AG04450 (cell line): ENCODE results near the gene JAM2. TPM values are rescaled to one million over a fixed set of nuclear protein-coding genes. Genes with fewer than 3 reads are reported as not detected.

Experiments used
- CTCF ChIA-PET: fragments of 300-600, 350-600 bp; formaldehyde crosslinking; extraction: SDS; loops from one replicate; lab custom pipeline; 2022; ENCODE audit warnings: antibody characterized with exemption, inconsistent platforms; lab: Charles Lee
- POLR2A ChIA-PET: fragments of 350-600 bp; formaldehyde crosslinking; extraction: SDS; loops from one replicate; lab custom pipeline; 2021; ENCODE audit warnings: antibody characterized with exemption, inconsistent platforms; lab: Yijun Ruan, JAX
- DNase-seq: peaks from one replicate; pipeline ENCODE4 v3.0.0-alpha.2; 2011; ENCODE audit warnings: low read depth, low spot score
- H3K27ac ChIP-seq: one replicate; pipeline ENCODE4 v1.5.1; 2012; ENCODE audit warnings: low read depth, low read length, control low read depth
- H3K27me3 ChIP-seq: one replicate; pipeline ENCODE4 v1.6.0; 2012; ENCODE audit warnings: low read length; ENCODE audit not compliant: control insufficient read depth, insufficient read depth
- H3K4me3 ChIP-seq: 2 replicates; pipeline ENCODE4 v1.5.1; 2011; ENCODE audit warnings: mild to moderate bottlenecking, low read depth, low read length, control low read depth
- H3K9me3 ChIP-seq: 2 replicates; pipeline ENCODE4 v1.5.1; 2012; ENCODE audit warnings: low read length; ENCODE audit not compliant: control insufficient read depth, insufficient read depth
- polyA plus RNA-seq: library from polyadenylated mRNA; depleted of rRNA; stranded (reverse); fragments of >200 nt; gene quantifications from 2 replicates; pipeline ENCODE4 v1.2.3, GENCODE V29; 2011
- TF ChIP-seq, protein P1 (sequence below): IDR thresholded peaks from 2 replicates; pipeline ENCODE4 v1.5.1; 2011; ENCODE audit warnings: low read depth, low read length, control low read depth, inconsistent platforms

JAM2 gene
- polyA plus RNA-seq, 1 experiment = 7.2 TPM

DNA sequence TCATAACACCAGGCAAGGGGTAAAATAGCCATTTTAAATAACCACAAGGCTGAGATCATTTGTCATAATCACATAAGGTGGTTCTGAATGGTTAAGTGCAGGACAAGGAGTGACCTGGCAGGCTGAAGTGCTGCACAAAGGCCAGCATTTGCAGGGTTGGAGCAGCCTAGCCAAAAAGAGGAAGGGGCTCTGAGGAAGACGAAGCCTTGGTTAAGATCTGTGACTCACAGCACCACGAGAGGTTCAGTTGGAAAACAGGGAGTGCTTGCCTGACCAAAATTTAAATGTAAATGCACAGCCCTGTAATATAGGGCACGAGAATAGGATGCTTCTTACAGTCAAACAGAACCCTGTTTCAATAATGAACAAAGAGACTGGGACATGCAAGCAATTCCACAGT, 83.6 kb downstream of the JAM2 start:
- ChIA-PET CTCF (interaction anchor here (1.2 kb wide), 1 partner anchor 15 kb away, joined by 3 read pairs; no protein-coding TSS in a partner anchor), POLR2A (no interaction called here)
- no peak for DNase-seq
- TF ChIP-seq, protein P1, sequence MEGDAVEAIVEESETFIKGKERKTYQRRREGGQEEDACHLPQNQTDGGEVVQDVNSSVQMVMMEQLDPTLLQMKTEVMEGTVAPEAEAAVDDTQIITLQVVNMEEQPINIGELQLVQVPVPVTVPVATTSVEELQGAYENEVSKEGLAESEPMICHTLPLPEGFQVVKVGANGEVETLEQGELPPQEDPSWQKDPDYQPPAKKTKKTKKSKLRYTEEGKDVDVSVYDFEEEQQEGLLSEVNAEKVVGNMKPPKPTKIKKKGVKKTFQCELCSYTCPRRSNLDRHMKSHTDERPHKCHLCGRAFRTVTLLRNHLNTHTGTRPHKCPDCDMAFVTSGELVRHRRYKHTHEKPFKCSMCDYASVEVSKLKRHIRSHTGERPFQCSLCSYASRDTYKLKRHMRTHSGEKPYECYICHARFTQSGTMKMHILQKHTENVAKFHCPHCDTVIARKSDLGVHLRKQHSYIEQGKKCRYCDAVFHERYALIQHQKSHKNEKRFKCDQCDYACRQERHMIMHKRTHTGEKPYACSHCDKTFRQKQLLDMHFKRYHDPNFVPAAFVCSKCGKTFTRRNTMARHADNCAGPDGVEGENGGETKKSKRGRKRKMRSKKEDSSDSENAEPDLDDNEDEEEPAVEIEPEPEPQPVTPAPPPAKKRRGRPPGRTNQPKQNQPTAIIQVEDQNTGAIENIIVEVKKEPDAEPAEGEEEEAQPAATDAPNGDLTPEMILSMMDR = no peak
- no peak overlapping the region for H3K27ac ChIP-seq
- H3K27me3 ChIP-seq = no peaks in the 10 kb centered on the region
- H3K9me3 ChIP-seq = no peaks in the 10 kb centered on the region
- no peak overlapping the region for H3K4me3 ChIP-seq

DNA sequence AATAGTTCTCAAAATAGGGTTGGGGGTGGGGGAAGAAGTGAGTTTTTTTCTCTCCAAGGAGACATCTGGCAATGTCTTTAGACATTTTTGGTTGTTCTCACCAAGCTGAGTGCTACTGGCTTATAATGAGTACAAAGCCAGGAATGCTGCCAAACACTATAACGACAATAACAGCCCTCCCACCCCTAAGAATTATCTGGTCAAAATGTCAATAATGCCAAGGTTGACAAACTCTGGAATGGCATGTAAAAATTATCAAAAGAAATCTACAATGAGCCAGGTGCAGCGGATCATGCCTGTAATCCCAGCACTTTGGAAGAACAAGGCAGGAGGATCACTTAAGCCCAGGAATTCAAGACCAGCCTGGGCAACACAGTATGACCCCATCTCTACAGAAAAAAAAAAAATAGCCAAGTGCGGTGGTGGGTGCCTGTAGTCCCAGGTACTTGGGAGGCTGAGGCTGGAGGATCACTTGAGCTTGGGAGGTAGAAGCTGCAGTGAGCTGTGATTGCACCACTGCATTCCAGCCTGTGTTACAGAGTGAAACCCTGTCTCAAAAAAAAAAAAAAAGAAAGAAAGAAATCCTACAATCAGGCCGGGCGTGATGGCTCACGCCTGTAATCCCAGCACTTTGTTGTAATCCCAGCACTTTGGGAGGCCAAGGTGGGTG, 93.2 kb downstream of the JAM2 start:
- no peak for DNase-seq
- Histone ChIP-seq H3K9me3 (no peaks in the 10 kb centered on the region; the same call in 1 of the 2 replicates), H3K27me3 (no peaks in the 10 kb centered on the region), H3K27ac (peak overlapping the region; percentile 11), H3K4me3 (no peak overlapping the region)
- CTCF ChIA-PET = interaction anchor here (0.6 kb wide), 2 partner anchors 11 to 229 kb away, joined by 3 to 4 read pairs; no protein-coding TSS in a partner anchor
- POLR2A ChIA-PET = interaction anchor here (0.6 kb wide), 1 partner anchor 179 kb away, joined by 3 read pairs; no protein-coding TSS in a partner anchor
- TF ChIP-seq, protein P1 = no peak

DNA sequence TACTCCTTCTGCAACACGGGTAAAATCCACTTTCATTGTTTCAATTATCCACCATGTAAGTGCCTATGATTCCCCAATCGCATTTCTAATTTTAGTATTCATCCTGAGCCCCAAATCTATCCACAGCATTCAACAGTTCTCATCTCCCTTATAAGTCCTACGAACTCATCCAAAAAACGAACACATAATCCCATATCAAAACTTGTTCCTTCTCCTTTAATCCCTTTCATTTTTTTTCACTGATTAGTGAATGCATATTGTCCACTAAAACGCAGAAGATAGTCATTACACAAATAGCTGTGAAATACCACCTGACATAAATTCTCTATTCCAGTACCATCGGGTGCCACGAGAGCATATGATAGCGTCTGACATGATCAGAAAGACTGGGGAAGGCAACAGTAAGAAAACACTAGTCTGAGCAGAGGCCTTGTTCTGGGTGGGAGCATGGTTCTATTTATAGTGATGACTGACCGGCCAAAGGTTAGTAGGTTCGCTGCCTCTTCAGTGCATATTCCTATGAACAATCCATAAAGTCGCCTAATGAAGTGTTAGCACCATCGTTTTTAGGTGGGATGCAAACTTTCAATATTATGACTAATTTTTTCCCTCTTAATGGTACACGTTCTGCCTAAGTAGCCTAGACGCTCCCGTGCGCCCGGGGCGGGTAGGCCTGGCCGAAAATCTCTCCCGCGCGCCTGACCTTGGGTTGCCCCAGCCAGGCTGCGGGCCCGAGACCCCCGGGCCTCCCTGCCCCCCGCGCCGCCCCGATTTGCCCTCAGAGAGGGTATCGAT, 95.0 kb downstream of the JAM2 start:
- peak overlapping the region; percentile 98 for H3K4me3 ChIP-seq
- H3K27me3 ChIP-seq = no peaks in the 10 kb centered on the region
- POLR2A ChIA-PET = interaction anchor here (1.0 kb wide), 2 partner anchors 13 to 436 kb away, joined by 3 to 4 read pairs; no protein-coding TSS in a partner anchor
- DNase-seq = peak; percentile 1
- TF ChIP-seq, protein P1 = no peak
- peak overlapping the region; percentile 100 for H3K27ac ChIP-seq
- CTCF ChIA-PET = interaction anchor here (0.6 to 2.3 kb wide), 2 partner anchors 14 to 126 kb away, joined by 7 to 15 read pairs; partner anchors contain the start of gene MRPL39
- H3K9me3 ChIP-seq = no peaks in the 10 kb centered on the region; the same call in 1 of the 2 replicates

DNA sequence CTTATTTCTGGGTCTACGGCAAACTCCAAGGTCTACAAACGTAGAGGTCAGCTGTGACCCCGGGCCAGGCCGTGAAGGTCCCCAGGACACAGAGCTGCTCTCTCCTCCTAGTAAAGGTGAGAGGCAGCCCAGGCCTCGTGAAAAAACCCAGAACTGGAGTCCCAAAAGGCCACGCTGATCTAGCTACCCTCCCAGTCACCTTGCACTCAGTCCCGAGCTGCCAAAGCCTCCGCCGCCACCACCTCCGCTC, 95.5 kb downstream of the JAM2 start:
- Histone ChIP-seq H3K9me3 (no peaks in the 10 kb centered on the region; the same call in 1 of the 2 replicates), H3K4me3 (peak overlapping the region; percentile 98), H3K27ac (peak overlapping the region; percentile 100), H3K27me3 (no peaks in the 10 kb centered on the region)
- no peak for DNase-seq
- CTCF ChIA-PET = interaction anchor here (0.6 to 2.3 kb wide), 2 partner anchors 15 to 126 kb away, joined by 7 to 15 read pairs; partner anchors contain the start of gene MRPL39
- POLR2A ChIA-PET = interaction anchor here (0.9 to 1.0 kb wide), 3 partner anchors 13 to 435 kb away, joined by 3 to 4 read pairs (median 3); no protein-coding TSS in a partner anchor
- TF ChIP-seq, protein P1 = no peak
